Measurements from ENCODE around the gene NPHP3.

The NPHP3 gene

DNA sequence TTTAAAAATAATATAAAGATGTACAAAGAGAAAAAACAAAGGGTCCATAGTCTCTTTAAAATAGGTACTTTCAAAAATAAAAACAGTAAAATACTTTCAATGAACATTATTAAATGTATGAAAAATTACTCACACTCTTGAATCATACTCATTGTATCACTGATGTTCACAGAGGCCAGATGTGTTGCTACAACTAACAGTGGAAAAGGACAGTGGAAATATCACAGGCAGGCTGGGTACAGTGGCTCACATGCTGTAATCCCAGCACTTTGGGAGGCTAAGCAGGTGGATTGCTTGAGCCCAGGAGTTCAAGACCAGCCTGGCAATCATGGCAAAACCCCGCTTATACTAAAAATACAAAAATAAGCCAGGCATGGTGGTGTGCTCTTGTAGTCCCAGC is 26.8 kb downstream of the NPHP3 start:
- no peak for DNase-seq

DNA sequence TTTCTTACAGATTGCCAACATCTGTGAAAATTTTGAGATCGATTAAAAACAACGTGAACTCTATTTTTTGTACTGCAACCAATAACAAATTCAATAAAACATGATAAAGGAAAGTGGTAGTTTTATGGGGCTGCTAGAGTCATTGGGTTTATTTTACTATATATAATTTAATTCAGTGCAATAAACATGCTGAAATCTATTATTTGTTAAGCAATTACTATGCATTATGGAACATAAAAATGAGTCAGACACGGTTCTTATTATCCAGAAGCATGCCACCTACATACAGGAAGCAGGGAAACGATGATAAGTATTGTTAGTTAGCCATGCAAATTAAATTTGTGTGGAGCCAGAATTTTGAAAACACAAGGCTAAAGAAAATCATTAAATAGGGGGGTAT is 27.2 kb downstream of the NPHP3 start:
- no peak for DNase-seq

- DNase-seq = no peak
Observed at GRCh38 chr3:132690040-132690439, 32.2 kb downstream of the NPHP3 start.

GRCh38 chr3:132682201-132682600 is 40.0 kb downstream of the NPHP3 start:
- no peak for DNase-seq

DNA sequence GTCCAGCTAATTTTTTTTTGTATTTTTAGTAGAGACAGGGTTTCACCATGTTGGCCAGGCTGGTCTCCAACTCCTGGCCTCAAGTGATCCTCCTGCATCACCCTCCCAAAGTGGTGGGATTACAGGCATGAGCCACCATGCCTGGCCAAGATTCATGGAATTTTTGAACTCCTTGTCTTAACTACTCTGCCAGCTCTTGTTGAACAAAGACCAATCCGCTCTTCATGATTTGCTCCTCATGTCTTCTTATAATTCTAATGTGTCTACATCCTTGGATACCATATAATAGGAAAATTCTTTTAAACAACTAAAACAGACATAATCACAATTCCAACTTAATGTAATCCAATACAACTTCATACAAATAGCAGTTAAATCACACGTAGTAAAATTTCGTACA is 40.8 kb downstream of the NPHP3 start:
- DNase-seq = no peak

- no peak for DNase-seq
Observed at GRCh38 chr3:132679911-132680310, 42.3 kb downstream of the NPHP3 start.

DNA sequence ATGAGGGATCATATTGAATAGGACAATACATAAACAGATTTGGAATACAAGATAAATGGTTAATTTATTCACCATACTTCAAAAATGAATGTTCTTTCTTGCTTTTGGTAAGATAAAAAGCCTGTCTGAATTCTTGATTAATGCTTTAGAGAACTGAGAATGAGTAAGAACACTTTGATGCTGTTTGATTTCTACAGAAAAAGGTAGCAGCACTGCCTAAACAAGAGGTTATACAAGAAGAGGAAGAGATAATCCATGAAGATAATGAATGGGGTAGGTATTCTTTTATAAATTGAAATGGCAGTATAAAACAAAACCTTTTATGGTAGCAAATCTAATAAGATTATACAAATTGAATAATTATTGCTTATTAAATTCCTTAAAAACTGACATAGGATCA is 46.8 kb downstream of the NPHP3 start:
- DNase-seq = no peak

- DNase-seq = no peak
Observed at GRCh38 chr3:132669256-132669777, 52.9 kb downstream of the NPHP3 start.

DNA sequence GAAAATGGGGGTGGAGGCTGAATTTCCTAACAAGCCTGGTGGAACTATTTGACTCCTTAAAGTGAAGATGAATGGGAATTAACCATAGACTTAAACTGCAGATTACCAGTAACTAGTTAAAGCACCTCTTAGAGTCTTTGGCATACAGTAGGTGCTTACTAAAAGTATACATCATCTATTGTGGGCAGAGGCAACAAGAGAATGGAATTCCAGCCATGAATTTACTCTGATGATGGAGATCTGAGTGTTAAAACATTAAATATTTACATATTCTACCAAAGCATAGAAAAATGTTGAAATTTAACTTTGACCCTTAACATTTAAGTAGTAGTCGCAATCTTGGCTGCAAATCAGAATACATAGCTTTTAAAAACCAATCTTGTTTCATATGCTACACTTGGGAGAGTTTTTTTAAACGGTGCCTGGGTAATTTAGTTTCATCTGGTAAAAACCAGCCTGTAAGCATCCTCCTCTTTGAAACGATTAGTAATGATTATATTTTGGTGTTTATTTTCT is 56.9 kb downstream of the NPHP3 start:
- no peak for DNase-seq

GRCh38 chr3:132662212-132662611 is 60.0 kb downstream of the NPHP3 start:
- no peak for DNase-seq

- DNase-seq = peak; percentile 46
Observed at GRCh38 chr3:132661101-132661500, 61.1 kb downstream of the NPHP3 start.

DNA sequence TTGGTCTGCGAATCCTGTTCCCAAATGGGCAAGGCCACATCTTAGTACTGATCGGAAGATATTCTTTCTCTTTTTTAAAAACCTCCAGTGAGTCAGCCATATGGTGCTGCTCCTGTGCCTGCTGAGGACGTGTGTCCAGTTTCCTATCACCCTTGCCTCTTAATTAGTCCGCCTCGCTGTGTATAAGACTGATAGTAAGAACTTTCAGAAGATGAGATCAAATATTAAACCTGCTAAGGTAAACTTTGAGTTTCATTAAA is 61.5 kb downstream of the NPHP3 start:
- DNase-seq = no peak

DNA sequence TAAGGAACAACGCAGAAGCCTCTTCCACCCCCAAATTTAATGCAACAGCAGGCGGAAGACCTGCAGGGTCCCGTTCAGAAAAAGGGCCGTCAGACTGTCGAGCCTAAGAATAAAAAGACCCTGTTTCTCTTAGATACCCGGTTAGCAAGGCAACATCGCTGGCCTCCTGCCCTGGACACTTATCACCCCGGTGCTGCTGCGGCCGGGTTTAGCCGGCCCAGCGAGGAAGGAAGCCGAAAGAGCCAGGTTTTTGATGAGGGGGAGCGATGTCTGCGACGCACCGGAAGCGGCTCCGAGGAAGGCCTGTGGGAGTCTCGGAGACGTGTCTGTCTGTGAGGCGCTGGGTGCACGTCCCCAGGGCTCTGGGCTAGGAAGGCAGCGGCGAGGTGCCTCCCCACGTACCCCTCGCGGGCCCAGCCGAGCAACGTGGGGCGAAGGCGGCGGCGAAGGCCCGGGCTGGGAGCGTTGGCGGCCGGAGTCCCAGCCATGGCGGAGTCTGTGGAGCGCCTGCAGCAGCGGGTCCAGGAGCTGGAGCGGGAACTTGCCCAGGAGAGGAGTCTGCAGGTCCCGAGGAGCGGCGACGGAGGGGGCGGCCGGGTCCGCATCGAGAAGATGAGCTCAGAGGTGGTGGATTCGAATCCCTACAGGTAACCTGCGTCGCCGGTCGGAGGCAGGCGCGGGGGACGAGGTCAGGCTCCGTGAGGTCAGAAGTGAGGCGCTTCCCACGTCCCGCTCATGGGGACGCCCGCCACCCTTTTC is 62.0 kb downstream of the NPHP3 start, which contains the start of gene UBA5:
Gene UBA5 (plus strand): TSS at position 278 of the 759 bp plus-strand sequence. CDS start 209 bp downstream, at position 487.
- peak; percentile 63 for DNase-seq

GRCh38 chr3:132659365-132660051 is 62.7 kb downstream of the NPHP3 start, which contains the start of gene ACAD11:
TSS of gene ACAD11 (minus strand) at chr3:132659809. CDS start at chr3:132659751, 58 bp downstream.
- DNase-seq = peak; percentile 78

DNA sequence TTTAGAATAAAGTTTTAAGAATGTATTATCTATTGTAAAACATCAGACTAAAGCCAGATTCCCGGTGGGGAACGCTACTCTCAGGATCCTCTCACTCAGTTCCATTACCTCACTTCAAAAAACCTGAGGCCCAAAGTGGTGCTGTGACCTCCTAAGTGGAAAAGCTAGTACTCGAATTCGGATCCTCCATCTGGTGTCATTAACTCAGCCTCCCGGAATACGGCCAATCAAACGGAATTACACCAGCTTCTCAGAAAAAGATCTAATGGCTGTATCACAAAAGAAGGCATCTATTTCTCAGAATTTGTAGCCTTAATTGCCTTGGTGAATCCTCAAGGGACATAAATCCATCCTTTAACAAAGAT is 63.2 kb downstream of the NPHP3 start:
- no peak for DNase-seq

- DNase-seq = no peak
Observed at GRCh38 chr3:132657869-132658747, 64.1 kb downstream of the NPHP3 start.

- DNase-seq = no peak
Observed at GRCh38 chr3:132655471-132655870, 66.7 kb downstream of the NPHP3 start.

DNA sequence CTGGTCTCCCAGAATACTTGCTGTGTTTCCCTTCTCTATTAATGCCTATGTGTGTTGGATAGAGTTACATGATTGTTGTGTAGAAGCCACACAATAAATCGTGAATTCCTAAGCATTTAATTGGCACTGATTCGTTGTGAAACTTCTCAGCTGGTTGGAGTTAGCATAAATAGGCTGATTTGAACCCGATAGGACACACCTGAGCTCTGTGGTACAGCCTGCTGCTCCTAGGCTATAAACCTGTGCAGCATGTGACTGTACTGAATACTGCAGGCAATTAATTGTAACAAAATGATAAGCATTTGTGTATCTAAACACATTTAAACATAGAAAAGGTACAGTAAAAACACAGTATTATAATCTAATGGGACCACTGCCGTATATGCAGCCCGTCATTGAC is 67.5 kb downstream of the NPHP3 start:
- DNase-seq = no peak

DNA sequence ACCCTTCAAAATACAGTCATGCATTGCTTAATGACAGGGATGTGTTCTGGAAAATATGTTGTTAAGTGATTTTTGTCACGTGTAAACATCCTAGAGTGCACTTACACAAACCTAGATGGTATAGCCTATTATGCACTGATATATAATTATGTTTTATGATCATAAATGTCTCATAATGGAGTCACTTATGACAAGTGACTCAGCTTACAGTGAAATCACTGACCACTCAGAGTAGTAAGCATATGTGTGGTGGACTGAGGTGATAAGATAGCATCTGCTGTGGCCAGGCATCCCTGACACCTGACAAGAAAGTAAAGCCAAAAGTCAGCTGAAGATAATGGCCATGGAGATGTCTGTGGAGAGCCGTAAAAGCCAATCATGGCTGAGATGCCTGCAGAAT is 68.0 kb downstream of the NPHP3 start:
- no peak for DNase-seq

- no peak for DNase-seq
Observed at GRCh38 chr3:132652640-132653270, 69.5 kb downstream of the NPHP3 start.

DNA sequence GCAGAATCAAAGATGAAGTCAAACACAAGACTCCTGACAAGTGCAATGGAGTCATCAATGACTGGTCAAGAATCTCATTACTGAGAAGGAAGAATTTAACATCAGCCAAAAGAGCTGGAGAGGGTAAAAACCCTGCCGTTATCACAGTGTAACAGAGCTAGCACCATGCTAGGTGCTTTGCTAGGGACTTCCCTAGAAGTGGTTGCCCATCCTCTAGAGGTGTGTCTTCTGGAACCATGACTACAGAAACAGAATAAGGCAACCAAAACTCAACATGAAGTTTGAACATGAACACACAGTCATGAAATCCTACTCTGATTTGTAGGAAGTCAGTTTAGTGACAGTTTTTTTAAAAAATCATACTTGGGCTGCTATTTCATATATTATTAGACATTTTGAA is 72.1 kb downstream of the NPHP3 start:
- no peak for DNase-seq

DNA sequence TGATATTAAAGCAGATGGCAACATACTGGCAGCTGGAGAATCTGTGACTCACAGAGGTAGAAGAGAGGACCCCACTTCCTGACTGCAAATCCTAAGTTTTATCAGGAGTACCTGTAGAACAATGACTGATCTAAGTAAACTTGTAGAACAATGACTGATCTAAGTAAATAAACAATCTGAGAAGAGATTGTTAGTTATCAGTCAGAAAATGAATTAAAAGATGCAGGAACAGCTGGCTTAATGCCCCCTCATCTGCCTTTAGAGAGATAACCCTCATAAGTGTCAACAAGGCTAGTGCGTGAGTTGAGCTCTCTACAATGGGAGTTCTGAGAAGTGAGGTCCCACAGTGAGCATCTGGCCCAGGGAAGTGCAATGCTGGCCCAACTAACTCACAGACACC is 77.2 kb downstream of the NPHP3 start:
- DNase-seq = no peak

GRCh38 chr3:132643366-132643765 is 78.8 kb downstream of the NPHP3 start:
- DNase-seq = no peak

Data from KG1 (cell line).